Measurements from ENCODE around the gene AMBRA1. TPM values are rescaled to one million over a fixed set of nuclear protein-coding genes. Genes with fewer than 3 reads are reported as not detected.

Gene AMBRA1
- total and polyA plus RNA-seq, 2 of the 8 experiments (the other 6 are each of a cell fraction or from before 2014, with no cell fraction given): 14.2 to 37.4 TPM

DNA sequence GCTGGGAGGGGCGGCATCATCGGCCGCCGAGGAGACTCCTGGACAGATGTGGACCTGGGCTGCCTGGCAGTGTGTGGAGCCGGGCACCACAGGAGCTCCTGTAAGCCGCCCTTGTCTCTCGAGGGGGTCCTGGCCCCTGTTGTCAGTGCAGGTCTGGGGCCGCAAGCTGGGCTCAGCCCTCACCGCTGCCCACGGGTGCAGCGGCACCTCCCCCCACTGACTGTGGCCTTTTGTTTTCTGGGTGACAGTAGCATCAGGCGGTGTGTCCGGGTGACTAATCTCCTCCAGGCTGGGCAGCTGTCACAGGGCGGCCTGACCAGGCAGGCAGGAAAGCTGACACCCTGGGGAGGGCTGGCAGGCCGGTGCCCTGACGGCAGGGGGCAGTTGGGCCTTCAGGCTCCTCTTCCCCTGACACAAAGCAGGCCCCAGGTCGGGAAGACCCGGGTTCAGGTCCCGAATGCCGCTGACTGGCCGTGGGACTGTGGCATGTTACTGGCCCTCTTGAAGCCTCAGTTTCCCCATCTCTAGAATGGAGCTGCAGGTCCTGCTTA is 230.3 kb downstream of the AMBRA1 start (continued):
- TF ChIP-seq RAD21 (IDR thresholded peaks at IDR 0.05 in 1 of 2, conservative IDR thresholded peaks at IDR 0.05 in 1 of 2; ENCODE audit: low read depth in 2 of 2, low read length in 2 of 2) (no peak), POLR2AphosphoS5 (IDR thresholded peaks at IDR 0.05; ENCODE audit: low read depth, low read length) (no peak), GABPA (IDR thresholded peaks at IDR 0.05; ENCODE audit: borderline replicate concordance, insufficient read depth, low read length) (no peak), SIRT6 (IDR thresholded peaks at IDR 0.05; ENCODE audit: low read length) (no peak)
- TF ChIP-seq, protein P1, sequence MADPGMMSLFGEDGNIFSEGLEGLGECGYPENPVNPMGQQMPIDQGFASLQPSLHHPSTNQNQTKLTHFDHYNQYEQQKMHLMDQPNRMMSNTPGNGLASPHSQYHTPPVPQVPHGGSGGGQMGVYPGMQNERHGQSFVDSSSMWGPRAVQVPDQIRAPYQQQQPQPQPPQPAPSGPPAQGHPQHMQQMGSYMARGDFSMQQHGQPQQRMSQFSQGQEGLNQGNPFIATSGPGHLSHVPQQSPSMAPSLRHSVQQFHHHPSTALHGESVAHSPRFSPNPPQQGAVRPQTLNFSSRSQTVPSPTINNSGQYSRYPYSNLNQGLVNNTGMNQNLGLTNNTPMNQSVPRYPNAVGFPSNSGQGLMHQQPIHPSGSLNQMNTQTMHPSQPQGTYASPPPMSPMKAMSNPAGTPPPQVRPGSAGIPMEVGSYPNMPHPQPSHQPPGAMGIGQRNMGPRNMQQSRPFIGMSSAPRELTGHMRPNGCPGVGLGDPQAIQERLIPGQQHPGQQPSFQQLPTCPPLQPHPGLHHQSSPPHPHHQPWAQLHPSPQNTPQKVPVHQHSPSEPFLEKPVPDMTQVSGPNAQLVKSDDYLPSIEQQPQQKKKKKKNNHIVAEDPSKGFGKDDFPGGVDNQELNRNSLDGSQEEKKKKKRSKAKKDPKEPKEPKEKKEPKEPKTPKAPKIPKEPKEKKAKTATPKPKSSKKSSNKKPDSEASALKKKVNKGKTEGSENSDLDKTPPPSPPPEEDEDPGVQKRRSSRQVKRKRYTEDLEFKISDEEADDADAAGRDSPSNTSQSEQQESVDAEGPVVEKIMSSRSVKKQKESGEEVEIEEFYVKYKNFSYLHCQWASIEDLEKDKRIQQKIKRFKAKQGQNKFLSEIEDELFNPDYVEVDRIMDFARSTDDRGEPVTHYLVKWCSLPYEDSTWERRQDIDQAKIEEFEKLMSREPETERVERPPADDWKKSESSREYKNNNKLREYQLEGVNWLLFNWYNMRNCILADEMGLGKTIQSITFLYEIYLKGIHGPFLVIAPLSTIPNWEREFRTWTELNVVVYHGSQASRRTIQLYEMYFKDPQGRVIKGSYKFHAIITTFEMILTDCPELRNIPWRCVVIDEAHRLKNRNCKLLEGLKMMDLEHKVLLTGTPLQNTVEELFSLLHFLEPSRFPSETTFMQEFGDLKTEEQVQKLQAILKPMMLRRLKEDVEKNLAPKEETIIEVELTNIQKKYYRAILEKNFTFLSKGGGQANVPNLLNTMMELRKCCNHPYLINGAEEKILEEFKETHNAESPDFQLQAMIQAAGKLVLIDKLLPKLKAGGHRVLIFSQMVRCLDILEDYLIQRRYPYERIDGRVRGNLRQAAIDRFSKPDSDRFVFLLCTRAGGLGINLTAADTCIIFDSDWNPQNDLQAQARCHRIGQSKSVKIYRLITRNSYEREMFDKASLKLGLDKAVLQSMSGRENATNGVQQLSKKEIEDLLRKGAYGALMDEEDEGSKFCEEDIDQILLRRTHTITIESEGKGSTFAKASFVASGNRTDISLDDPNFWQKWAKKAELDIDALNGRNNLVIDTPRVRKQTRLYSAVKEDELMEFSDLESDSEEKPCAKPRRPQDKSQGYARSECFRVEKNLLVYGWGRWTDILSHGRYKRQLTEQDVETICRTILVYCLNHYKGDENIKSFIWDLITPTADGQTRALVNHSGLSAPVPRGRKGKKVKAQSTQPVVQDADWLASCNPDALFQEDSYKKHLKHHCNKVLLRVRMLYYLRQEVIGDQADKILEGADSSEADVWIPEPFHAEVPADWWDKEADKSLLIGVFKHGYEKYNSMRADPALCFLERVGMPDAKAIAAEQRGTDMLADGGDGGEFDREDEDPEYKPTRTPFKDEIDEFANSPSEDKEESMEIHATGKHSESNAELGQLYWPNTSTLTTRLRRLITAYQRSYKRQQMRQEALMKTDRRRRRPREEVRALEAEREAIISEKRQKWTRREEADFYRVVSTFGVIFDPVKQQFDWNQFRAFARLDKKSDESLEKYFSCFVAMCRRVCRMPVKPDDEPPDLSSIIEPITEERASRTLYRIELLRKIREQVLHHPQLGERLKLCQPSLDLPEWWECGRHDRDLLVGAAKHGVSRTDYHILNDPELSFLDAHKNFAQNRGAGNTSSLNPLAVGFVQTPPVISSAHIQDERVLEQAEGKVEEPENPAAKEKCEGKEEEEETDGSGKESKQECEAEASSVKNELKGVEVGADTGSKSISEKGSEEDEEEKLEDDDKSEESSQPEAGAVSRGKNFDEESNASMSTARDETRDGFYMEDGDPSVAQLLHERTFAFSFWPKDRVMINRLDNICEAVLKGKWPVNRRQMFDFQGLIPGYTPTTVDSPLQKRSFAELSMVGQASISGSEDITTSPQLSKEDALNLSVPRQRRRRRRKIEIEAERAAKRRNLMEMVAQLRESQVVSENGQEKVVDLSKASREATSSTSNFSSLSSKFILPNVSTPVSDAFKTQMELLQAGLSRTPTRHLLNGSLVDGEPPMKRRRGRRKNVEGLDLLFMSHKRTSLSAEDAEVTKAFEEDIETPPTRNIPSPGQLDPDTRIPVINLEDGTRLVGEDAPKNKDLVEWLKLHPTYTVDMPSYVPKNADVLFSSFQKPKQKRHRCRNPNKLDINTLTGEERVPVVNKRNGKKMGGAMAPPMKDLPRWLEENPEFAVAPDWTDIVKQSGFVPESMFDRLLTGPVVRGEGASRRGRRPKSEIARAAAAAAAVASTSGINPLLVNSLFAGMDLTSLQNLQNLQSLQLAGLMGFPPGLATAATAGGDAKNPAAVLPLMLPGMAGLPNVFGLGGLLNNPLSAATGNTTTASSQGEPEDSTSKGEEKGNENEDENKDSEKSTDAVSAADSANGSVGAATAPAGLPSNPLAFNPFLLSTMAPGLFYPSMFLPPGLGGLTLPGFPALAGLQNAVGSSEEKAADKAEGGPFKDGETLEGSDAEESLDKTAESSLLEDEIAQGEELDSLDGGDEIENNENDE (IDR thresholded peaks at IDR 0.05; ENCODE audit: insufficient replicate concordance, low read length): no peak

Measured in H1 (cell line).